ENCODE measurements around the gene PRKCA. TPM values are rescaled to one million over a fixed set of nuclear protein-coding genes. Genes with fewer than 3 reads are reported as not detected.

PRKCA gene
- total RNA-seq, 4 donors from 2014 or later, result 9.0 to 76.1 (median 15.1) TPM

DNA sequence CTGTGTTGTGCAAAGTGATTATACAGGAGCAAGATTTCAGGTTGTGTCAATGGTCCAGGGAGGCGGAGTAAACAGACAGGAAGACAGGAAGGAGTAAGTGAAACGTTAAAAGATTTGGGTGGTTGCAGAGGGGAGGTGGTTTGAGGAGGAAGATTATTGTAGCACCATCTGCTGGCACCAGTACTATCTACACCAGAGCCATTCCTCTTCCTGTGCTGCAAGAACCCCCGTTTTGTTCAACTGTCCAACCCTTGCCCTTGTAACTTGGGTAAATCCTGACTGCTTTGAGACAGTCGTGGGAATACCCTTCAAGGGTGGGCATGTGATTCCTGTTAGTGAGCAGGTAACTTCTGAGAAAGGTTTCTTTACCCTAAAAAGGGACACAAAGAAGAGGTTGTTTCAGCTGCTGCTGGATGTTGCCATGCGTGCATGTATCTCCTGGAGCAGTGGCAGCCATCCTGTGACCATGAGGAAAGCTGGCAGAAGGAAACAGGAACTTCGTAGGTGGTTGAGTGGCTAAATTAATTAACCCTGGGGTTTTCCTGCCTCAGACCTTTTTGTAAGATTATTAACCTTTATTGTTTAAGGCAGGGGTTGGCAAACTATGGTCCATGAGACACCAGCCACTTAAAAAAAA is 124.1 kb downstream of the PRKCA start:
- intact Hi-C loops (cut with DNase I; ENCODE audit: low total_unique reads), result no loop called here
- Histone ChIP-seq H3K27me3 (no peaks in the 10 kb centered on the region), H3K4me1 (peaks cover 0 to 7% of the 10 kb centered on the region in 2 donors), H3K36me3 (no peaks in the 10 kb centered on the region), H3K27ac (no peak overlapping the region), H3K9me3 (no peaks in the 10 kb centered on the region), H3K4me3 (no peak overlapping the region)
- no peak for DNase-seq
- TF ChIP-seq CTCF (IDR thresholded peaks at IDR 0.05) (no peak), POLR2A (IDR thresholded peaks at IDR 0.05) (no peak)

DNA sequence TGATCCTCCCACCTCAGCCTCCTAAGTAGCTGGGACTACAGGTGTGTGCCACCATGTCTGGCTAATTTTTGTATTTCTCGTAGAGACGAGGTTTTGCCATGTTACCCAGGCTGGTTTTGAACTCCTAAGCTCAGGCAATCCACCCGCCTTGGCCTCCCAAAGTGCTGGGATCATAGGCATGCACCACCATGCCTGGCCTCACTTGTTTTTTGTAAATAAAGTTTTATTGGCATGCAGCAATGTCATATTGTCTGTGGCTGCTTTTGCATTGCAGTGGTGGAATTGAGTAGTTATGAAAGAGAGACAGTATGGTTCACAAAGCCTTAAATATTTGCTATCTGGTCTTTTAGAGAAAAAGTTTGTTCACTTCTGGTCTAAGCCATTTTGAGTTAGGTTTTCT is 124.7 kb downstream of the PRKCA start:
- TF ChIP-seq CTCF (IDR thresholded peaks at IDR 0.05) (no peak), POLR2A (IDR thresholded peaks at IDR 0.05) (no peak)
- intact Hi-C loops (cut with DNase I; ENCODE audit: low total_unique reads), result no loop called here
- no peaks in the 10 kb centered on the region for H3K27me3 ChIP-seq
- DNase-seq, result no peak
- H3K4me1 ChIP-seq, result peaks cover 0 to 7% of the 10 kb centered on the region in 2 donors
- no peak overlapping the region for H3K4me3 ChIP-seq
- H3K36me3 ChIP-seq, result no peaks in the 10 kb centered on the region
- H3K9me3 ChIP-seq, result no peaks in the 10 kb centered on the region
- no peak overlapping the region for H3K27ac ChIP-seq

DNA sequence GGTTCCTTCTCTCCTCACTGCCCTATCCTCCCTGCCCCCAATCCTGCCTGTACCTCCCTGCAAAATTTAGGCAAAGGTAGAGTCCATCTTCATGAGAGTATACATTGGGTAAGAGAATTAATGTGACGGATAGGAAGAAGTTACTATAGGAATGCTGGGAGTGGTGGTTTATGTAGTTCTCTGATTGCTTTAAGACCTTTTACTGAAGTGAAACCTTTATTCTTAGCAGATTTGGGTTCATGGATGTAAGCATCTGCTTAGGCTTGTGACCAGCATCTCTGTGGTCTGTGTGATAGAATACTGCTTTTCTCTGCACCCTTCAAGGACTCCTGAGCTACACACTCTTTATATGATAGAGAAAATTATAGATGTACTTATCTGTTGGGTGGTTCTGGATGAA is 127.3 kb downstream of the PRKCA start:
- Histone ChIP-seq H3K4me1 (peaks cover 0 to 7% of the 10 kb centered on the region in 2 donors), H3K9me3 (no peaks in the 10 kb centered on the region), H3K4me3 (no peak overlapping the region), H3K36me3 (no peaks in the 10 kb centered on the region), H3K27ac (peak overlapping the region in 1 of 2 donors; percentile 84), H3K27me3 (no peaks in the 10 kb centered on the region)
- no peak for TF ChIP-seq CTCF (IDR thresholded peaks at IDR 0.05)
- TF ChIP-seq POLR2A (IDR thresholded peaks at IDR 0.05), result no peak
- intact Hi-C loops (cut with DNase I; ENCODE audit: low total_unique reads), result no loop called here
- DNase-seq, result no peak

- no peak for TF ChIP-seq POLR2A (IDR thresholded peaks at IDR 0.05)
- TF ChIP-seq CTCF (IDR thresholded peaks at IDR 0.05), result no peak
- H3K4me1 ChIP-seq, result peaks cover 0 to 7% of the 10 kb centered on the region in 2 donors
- intact Hi-C loops (cut with DNase I; ENCODE audit: low total_unique reads), result no loop called here
- H3K4me3 ChIP-seq, result peak overlapping the region; percentile 5 to 9
- no peaks in the 10 kb centered on the region for H3K9me3 ChIP-seq
- H3K27ac ChIP-seq, result peak overlapping the region; percentile 84 to 90
- no peak for DNase-seq
- no peaks in the 10 kb centered on the region for H3K36me3 ChIP-seq
- H3K27me3 ChIP-seq, result no peaks in the 10 kb centered on the region
Measured at GRCh38 chr17:66430846-66431795, 128.7 kb downstream of the PRKCA start.

- TF ChIP-seq CTCF (IDR thresholded peaks at IDR 0.05), result no peak
- TF ChIP-seq POLR2A (IDR thresholded peaks at IDR 0.05), result no peak
- Histone ChIP-seq H3K4me1 (peaks cover 0 to 7% of the 10 kb centered on the region in 2 donors), H3K36me3 (no peaks in the 10 kb centered on the region), H3K4me3 (peak overlapping the region; percentile 5 to 9), H3K9me3 (no peaks in the 10 kb centered on the region), H3K27me3 (no peaks in the 10 kb centered on the region), H3K27ac (peak overlapping the region; percentile 84 to 90)
- peak; percentile 50 to 70 for DNase-seq
- intact Hi-C loops (cut with DNase I; ENCODE audit: low total_unique reads), result no loop called here
Measured at GRCh38 chr17:66431910-66432309, 129.5 kb downstream of the PRKCA start.

Data from uterus (tissue), 4 donors.